H9 (cell line): ENCODE results near the gene CR1. TPM values are rescaled to one million over a fixed set of nuclear protein-coding genes. Genes with fewer than 3 reads are reported as not detected.
"Not testable (repeated sequence)": the region's sequence is repeated elsewhere in the genome, so short reads cannot be mapped to it uniquely, and the experiment has no call there.

Source experiments
- DNase-seq: peaks from one replicate; pipeline ENCODE4 v3.0.0-alpha.2; 2017
- H2AFZ ChIP-seq: one replicate; pipeline ENCODE4 v1.6.1; 2013; ENCODE audit warnings: mild to moderate bottlenecking, low read length, control low read depth, moderate library complexity
- H2AK5ac ChIP-seq: 2 replicates; pipeline ENCODE4 v1.6.1; 2013; ENCODE audit warnings: low read length, control low read depth, mixed read lengths; ENCODE audit not compliant: insufficient read length
- H2BK120ac ChIP-seq: one replicate; pipeline ENCODE4 v1.6.1; 2013; ENCODE audit warnings: low read depth, mild to moderate bottlenecking, low read length, control low read depth, inconsistent platforms; ENCODE audit not compliant: poor library complexity, severe bottlenecking
- H2BK12ac ChIP-seq: 2 replicates; pipeline ENCODE4 v1.6.1; 2013; ENCODE audit warnings: low read length, control low read depth, mixed read lengths, low read depth; ENCODE audit not compliant: insufficient read length
- H2BK15ac ChIP-seq: 2 replicates; pipeline ENCODE4 v1.6.1; 2013; ENCODE audit warnings: low read depth, low read length, control low read depth
- H2BK20ac ChIP-seq: one replicate; pipeline ENCODE4 v1.6.1; 2013; ENCODE audit warnings: low read depth, mild to moderate bottlenecking, low read length, control low read depth, inconsistent platforms; ENCODE audit not compliant: poor library complexity, severe bottlenecking
- H2BK5ac ChIP-seq: 2 replicates; pipeline ENCODE4 v1.6.1; 2013; ENCODE audit warnings: low read length, control low read depth, mixed read lengths; ENCODE audit not compliant: insufficient read length
- H3K14ac ChIP-seq: 2 replicates; pipeline ENCODE4 v1.6.1; 2013; ENCODE audit warnings: low read length, control low read depth; ENCODE audit not compliant: insufficient read depth
- H3K18ac ChIP-seq: 2 replicates; pipeline ENCODE4 v1.6.1; 2013; ENCODE audit warnings: low read depth, mild to moderate bottlenecking, mixed read lengths, low read length, control low read depth; ENCODE audit not compliant: insufficient read length
- H3K23ac ChIP-seq: 2 replicates; pipeline ENCODE4 v1.6.1; 2013; ENCODE audit warnings: low read length, control low read depth, mixed read lengths, low read depth; ENCODE audit not compliant: insufficient read length
- H3K23me2 ChIP-seq: 2 replicates; pipeline ENCODE4 v1.6.1; 2013; ENCODE audit warnings: low read depth, mild to moderate bottlenecking, mixed read lengths, low read length, control low read depth; ENCODE audit not compliant: insufficient read length, poor library complexity, severe bottlenecking
- H3K27ac ChIP-seq: 2 replicates; pipeline ENCODE4 v1.5.1; 2013; ENCODE audit warnings: low read length, control low read depth, mixed read lengths, low read depth; ENCODE audit not compliant: insufficient read length
- H3K27me3 ChIP-seq: 2 replicates; pipeline ENCODE4 v1.6.1; 2013; ENCODE audit warnings: low read length, control low read depth, inconsistent platforms; ENCODE audit not compliant: insufficient read depth
- H3K4ac ChIP-seq: 2 replicates; pipeline ENCODE4 v1.6.1; 2013; ENCODE audit warnings: low read depth, mild to moderate bottlenecking, control low read depth, inconsistent platforms, low read length, moderate library complexity
- H3K4me1 ChIP-seq: 2 replicates; pipeline ENCODE4 v1.6.1; 2013; ENCODE audit warnings: low read length, control low read depth, inconsistent platforms; ENCODE audit not compliant: insufficient read depth
- H3K4me2 ChIP-seq: 2 replicates; pipeline ENCODE4 v1.6.1; 2013; ENCODE audit warnings: low read length, control low read depth, mixed read lengths; ENCODE audit not compliant: insufficient read length, insufficient read depth
- H3K56ac ChIP-seq: 2 replicates; pipeline ENCODE4 v1.6.1; 2013; ENCODE audit warnings: low read depth, mild to moderate bottlenecking, mixed read lengths, low read length, control low read depth; ENCODE audit not compliant: insufficient read length
- H3K79me1 ChIP-seq: 2 replicates; pipeline ENCODE4 v1.6.1; 2013; ENCODE audit warnings: low read depth, mild to moderate bottlenecking, moderate library complexity, low read length, control low read depth, inconsistent platforms; ENCODE audit not compliant: insufficient read depth, poor library complexity, severe bottlenecking
- H3K79me2 ChIP-seq: 2 replicates; pipeline ENCODE4 v1.6.1; 2013; ENCODE audit warnings: low read length, control low read depth, inconsistent platforms; ENCODE audit not compliant: insufficient read depth
- H3K9ac ChIP-seq: 2 replicates; pipeline ENCODE4 v1.6.1; 2013; ENCODE audit warnings: low read length, control low read depth, mixed read lengths; ENCODE audit not compliant: insufficient read length; ENCODE audit errors: extremely low read depth
- H3K9me3 ChIP-seq: one replicate; pipeline ENCODE4 v1.6.1; 2013; ENCODE audit warnings: low read depth, low read length, inconsistent platforms; ENCODE audit not compliant: control insufficient read depth
- H3T11ph ChIP-seq: one replicate; pipeline ENCODE4 v1.6.1; 2013; ENCODE audit warnings: mild to moderate bottlenecking, low read length, control low read depth, inconsistent platforms
- H4K20me1 ChIP-seq: one replicate; pipeline ENCODE4 v1.6.1; 2013; ENCODE audit not compliant: control insufficient read depth, insufficient read length, insufficient read depth
- H4K5ac ChIP-seq: 2 replicates; pipeline ENCODE4 v1.6.1; 2013; ENCODE audit warnings: low read depth, mild to moderate bottlenecking, mixed read lengths, low read length, control low read depth; ENCODE audit not compliant: insufficient read length
- H4K8ac ChIP-seq: replicated peaks from 2 replicates; pipeline ENCODE4 v1.6.1; 2013; ENCODE audit warnings: low read length, control low read depth, mixed read lengths, low read depth; ENCODE audit not compliant: insufficient read length
- H4K91ac ChIP-seq: 2 replicates; pipeline ENCODE4 v1.6.1; 2013; ENCODE audit warnings: low read depth, mild to moderate bottlenecking, moderate library complexity, mixed read lengths, low read length, control low read depth; ENCODE audit not compliant: insufficient read length
- H3K27ac Mint-ChIP-seq, 3 experiments: 2 replicates in 2 of 3; 3 replicates in 1 of 3; pipeline ENCODE4 v1.8.0; 2020 to 2021; ENCODE audit warnings: mixed read lengths in 3 of 3, mild to moderate bottlenecking in 1 of 3, moderate library complexity in 1 of 3
- H3K27me3 Mint-ChIP-seq: 2 replicates; pipeline ENCODE4 v1.8.0; 2021; ENCODE audit warnings: low read depth, mild to moderate bottlenecking, moderate library complexity, mixed read lengths
- H3K36me3 Mint-ChIP-seq, 3 experiments: 2 replicates in 2 of 3; 3 replicates in 1 of 3; pipeline ENCODE4 v1.8.0; 2020 to 2021; ENCODE audit warnings: low read depth in 3 of 3, mixed read lengths in 3 of 3; ENCODE audit not compliant: insufficient read depth in 1 of 3
- H3K4me1 Mint-ChIP-seq, 2 experiments: 2 replicates each; pipeline ENCODE4 v1.8.0; 2020; ENCODE audit warnings: mixed read lengths in 2 of 2
- H3K4me3 Mint-ChIP-seq, 2 experiments: 2 replicates in 1 of 2; 3 replicates in 1 of 2; pipeline ENCODE4 v1.8.0; 2020 to 2021; ENCODE audit warnings: mild to moderate bottlenecking in 2 of 2, mixed read lengths in 2 of 2, moderate library complexity in 1 of 2
- H3K9me3 Mint-ChIP-seq, 2 experiments: 2 replicates in 1 of 2; 3 replicates in 1 of 2; pipeline ENCODE4 v1.8.0; 2020; ENCODE audit warnings: mild to moderate bottlenecking in 2 of 2, mixed read lengths in 2 of 2, moderate library complexity in 1 of 2
- CTCF ChIP-seq: fragments of 200-600 bp; sonication (generic); conservative IDR thresholded peaks from 3 replicates; pipeline ENCODE4 v1.8.0; 2021; ENCODE audit warnings: antibody characterized with exemption, mild to moderate bottlenecking
- WGBS: extraction: QIAGEN DNeasy Blood & Tissue Kit; methylation state at CpG from one replicate; pipeline ENCODE4 v1.1.7; 2013; ENCODE audit warnings: missing lambda C conversion rate, low lambda C conversion rate, mixed read lengths; ENCODE audit not compliant: insufficient read length; ENCODE audit errors: extremely low coverage; 5-methylcytosine and 5-hydroxymethylcytosine counted together
- total RNA-seq: library from RNA; stranded (reverse); gene quantifications from 2 replicates; pipeline ENCODE4 v1.2.1, GENCODE V29; 2021

The CR1 gene
- total RNA-seq, 1 experiment from 2014 or later, result 0.04 TPM

DNA sequence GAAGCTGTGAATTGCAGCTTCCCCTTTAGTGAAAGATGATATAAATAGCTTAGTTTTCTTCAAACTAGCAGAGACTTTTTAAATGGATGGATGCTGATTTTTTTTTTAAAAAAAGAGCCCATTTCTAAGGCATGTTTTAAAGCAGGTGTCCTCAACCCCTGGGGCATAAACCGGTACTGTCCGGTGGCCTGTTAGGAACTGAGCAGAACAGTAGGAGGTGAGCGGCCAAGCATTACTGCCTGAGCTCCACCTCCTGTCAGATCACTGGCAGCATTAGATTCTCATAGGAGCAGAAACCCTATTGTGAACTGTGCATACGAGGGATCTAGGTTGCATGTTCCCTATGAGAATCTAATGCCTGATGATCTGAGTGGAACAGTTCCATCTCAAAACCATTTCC lies 180.2 kb downstream of the CR1 start:
- Histone ChIP-seq H3K56ac (no peak overlapping the region), H2BK5ac (no peak overlapping the region), H3K18ac (no peak overlapping the region), H3K9ac (no peak overlapping the region), H3T11ph (no peak overlapping the region), H4K8ac (no peak overlapping the region), H3K79me2 (no peaks in the 10 kb centered on the region), H3K79me1 (no peaks in the 10 kb centered on the region), H3K27ac (no peak overlapping the region), H4K20me1 (no peaks in the 10 kb centered on the region), H2BK15ac (no peak overlapping the region), H3K4ac (no peak overlapping the region), H2BK12ac (no peak overlapping the region), H3K4me2 (no peak overlapping the region), H3K4me1 (no peaks in the 10 kb centered on the region; the same call in 1 of the 2 replicates), H2BK20ac (no peak overlapping the region), H3K23ac (no peak overlapping the region), H2BK120ac (no peak overlapping the region), H3K9me3 (no peaks in the 10 kb centered on the region), H3K14ac (no peak overlapping the region), H2AK5ac (no peak overlapping the region), H2AFZ (no peak overlapping the region), H4K91ac (no peak overlapping the region), H3K23me2 (no peaks in the 10 kb centered on the region), H4K5ac (no peak overlapping the region), H3K27me3 (no peaks in the 10 kb centered on the region)
- DNase-seq, result no peak
- no peak overlapping the region for H3K4me3 Mint-ChIP-seq
- no CpG with 5 or more reads among the region's 4 CpGs for WGBS
- H3K4me1 Mint-ChIP-seq, result peaks cover 8 to 11% of the 10 kb centered on the region in 2 experiments
- H3K27ac Mint-ChIP-seq, result no peak overlapping the region
- H3K9me3 Mint-ChIP-seq, result peaks cover 9 to 13% of the 10 kb centered on the region in 2 experiments; a peak in 4 of 5 replicates
- TF ChIP-seq CTCF, result no peak
- H3K36me3 Mint-ChIP-seq, result peaks cover 0 to 14% (median 3%) of the 10 kb centered on the region in 3 experiments; a peak in 4 of 7 replicates
- no peaks in the 10 kb centered on the region; the same call in 1 of the 2 replicates for H3K27me3 Mint-ChIP-seq

- not testable (repeated sequence) for H3T11ph ChIP-seq, H4K91ac ChIP-seq, H3K4me1 Mint-ChIP-seq, H3K14ac ChIP-seq, H2BK15ac ChIP-seq, H2BK20ac ChIP-seq, H3K4me2 ChIP-seq, DNase-seq, H3K56ac ChIP-seq, H3K79me1 ChIP-seq, H3K79me2 ChIP-seq, H2BK120ac ChIP-seq, H3K18ac ChIP-seq, H3K4ac ChIP-seq, H4K20me1 ChIP-seq, H4K5ac ChIP-seq, H2BK5ac ChIP-seq, H4K8ac ChIP-seq, H3K23ac ChIP-seq, H3K23me2 ChIP-seq, H2AK5ac ChIP-seq, H3K9ac ChIP-seq, H3K4me1 ChIP-seq, H3K27ac Mint-ChIP-seq, H3K9me3 ChIP-seq, H3K27ac ChIP-seq, H2AFZ ChIP-seq, H3K27me3 ChIP-seq, H2BK12ac ChIP-seq, H3K27me3 Mint-ChIP-seq, H3K4me3 Mint-ChIP-seq
- Mint-ChIP-seq H3K36me3 (peaks cover 0 to 12% (median 3%) of the 10 kb centered on the region in 3 experiments; a peak in 4 of 7 replicates), H3K9me3 (peaks cover 9 to 12% of the 10 kb centered on the region in 2 experiments; a peak in 4 of 5 replicates)
- WGBS, result no CpG with 5 or more reads among the region's 6 CpGs
Observed at GRCh38 chr1:207680590-207681388, 184.8 kb downstream of the CR1 start.
